Hepatocyte (in vitro differentiated cells): ENCODE measurements around the gene CCT5.

Experiments
- CTCF ChIP-seq: fragments of 200-600 bp; sonication (generic); IDR thresholded peaks from 2 replicates; pipeline ENCODE4 v1.5.1; 2016; ENCODE audit warnings: antibody characterized with exemption, mild to moderate bottlenecking; ENCODE audit not compliant: poor library complexity
- EZH2 ChIP-seq: fragments of 200-600 bp; sonication (generic); IDR thresholded peaks from 2 replicates; pipeline ENCODE4 v1.6.1; 2016; ENCODE audit warnings: antibody characterized with exemption, mild to moderate bottlenecking, borderline replicate concordance
- EZH2phosphoT487 ChIP-seq: fragments of 200-600 bp; sonication (generic); IDR thresholded peaks from one replicate; pipeline ENCODE4 v1.6.1; 2018; ENCODE audit warnings: antibody characterized with exemption, mild to moderate bottlenecking, low read depth, moderate library complexity; ENCODE audit not compliant: unreplicated experiment, severe bottlenecking

GRCh38 chr5:10213316-10213715 lies 36.8 kb upstream of the CCT5 start:
- TF ChIP-seq CTCF (no peak), EZH2phosphoT487 (no peak), EZH2 (no peak)
